ENCODE results near the gene STAG1. TPM values are rescaled to one million over a fixed set of nuclear protein-coding genes. Genes with fewer than 3 reads are reported as not detected.

The STAG1 gene
- total and polyA plus RNA-seq, 9 of the 15 experiments (the other 6 are each of a cell fraction or from before 2014, with no cell fraction given): 2.7 to 17.7 (median 8.8) TPM

DNA sequence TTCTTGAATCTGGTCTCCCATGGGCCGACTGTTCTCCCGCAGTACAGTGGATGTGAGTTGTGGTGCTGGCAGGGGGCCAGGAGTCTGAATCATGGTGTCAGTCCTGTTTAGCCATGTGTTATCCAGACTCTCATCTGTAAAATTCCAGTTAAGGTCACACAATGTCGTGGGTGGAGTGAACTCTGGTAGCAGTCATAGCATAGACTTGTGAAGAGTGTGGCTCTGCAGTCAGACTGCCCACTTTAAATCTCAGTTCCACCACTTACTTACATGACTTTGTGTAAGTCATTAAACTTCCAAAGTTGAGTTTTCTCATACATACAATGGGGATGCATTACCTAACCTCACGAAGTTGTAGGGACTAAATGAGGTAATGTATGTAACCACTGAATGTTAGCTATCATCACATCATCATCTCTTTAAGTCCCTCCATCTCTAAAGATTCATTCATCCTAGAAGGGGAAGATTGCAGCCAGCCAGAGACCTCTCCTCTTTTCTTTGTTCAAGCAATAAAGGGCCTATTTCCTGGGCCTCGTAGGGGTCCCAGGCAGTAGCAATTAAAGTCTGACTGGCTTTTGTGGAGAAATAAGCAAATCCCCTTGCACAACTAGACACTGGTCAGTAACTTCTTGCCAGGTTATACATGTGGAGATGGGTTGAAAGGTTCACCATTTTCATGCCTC, 408.2 kb downstream of the STAG1 start (continued):
- TF ChIP-seq, protein P1, sequence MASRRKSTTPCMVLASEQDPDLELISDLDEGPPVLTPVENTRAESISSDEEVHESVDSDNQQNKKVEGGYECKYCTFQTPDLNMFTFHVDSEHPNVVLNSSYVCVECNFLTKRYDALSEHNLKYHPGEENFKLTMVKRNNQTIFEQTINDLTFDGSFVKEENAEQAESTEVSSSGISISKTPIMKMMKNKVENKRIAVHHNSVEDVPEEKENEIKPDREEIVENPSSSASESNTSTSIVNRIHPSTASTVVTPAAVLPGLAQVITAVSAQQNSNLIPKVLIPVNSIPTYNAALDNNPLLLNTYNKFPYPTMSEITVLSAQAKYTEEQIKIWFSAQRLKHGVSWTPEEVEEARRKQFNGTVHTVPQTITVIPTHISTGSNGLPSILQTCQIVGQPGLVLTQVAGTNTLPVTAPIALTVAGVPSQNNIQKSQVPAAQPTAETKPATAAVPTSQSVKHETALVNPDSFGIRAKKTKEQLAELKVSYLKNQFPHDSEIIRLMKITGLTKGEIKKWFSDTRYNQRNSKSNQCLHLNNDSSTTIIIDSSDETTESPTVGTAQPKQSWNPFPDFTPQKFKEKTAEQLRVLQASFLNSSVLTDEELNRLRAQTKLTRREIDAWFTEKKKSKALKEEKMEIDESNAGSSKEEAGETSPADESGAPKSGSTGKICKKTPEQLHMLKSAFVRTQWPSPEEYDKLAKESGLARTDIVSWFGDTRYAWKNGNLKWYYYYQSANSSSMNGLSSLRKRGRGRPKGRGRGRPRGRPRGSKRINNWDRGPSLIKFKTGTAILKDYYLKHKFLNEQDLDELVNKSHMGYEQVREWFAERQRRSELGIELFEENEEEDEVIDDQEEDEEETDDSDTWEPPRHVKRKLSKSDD (conservative IDR thresholded peaks at IDR 0.05; ENCODE audit: low read length): no peak
- TF ChIP-seq RBM25 (IDR thresholded peaks at IDR 0.05; ENCODE audit: low read depth, low read length, severe bottlenecking) (no peak), SUPT5H (IDR thresholded peaks at IDR 0.05) (no peak), ZNF780A (CRISPR knock-in tag; IDR thresholded peaks at IDR 0.05) (no peak), PHTF2 (CRISPR knock-in tag; IDR thresholded peaks at IDR 0.05) (no peak), ZNF436 (CRISPR knock-in tag; IDR thresholded peaks at IDR 0.05) (no peak), SIRT6 (IDR thresholded peaks at IDR 0.05; ENCODE audit: low read depth, low read length) (no peak), PHB (CRISPR knock-in tag; IDR thresholded peaks at IDR 0.05) (no peak), KLF6 (CRISPR knock-in tag; IDR thresholded peaks at IDR 0.05; ENCODE audit: borderline replicate concordance) (peak; percentile 53; the same call in 1 of the 2 replicates), EP300 (IDR thresholded peaks at IDR 0.05; ENCODE audit: low read length) (peak; percentile 46; the same call in 1 of the 2 replicates), DNMT1 (IDR thresholded peaks at IDR 0.05) (no peak), ATF1 (CRISPR knock-in tag; IDR thresholded peaks at IDR 0.05) (no peak), ATF1 (tag; IDR thresholded peaks at IDR 0.05) (peak; percentile 44; the same call in 1 of the 2 replicates), TAF1 (IDR thresholded peaks at IDR 0.05; ENCODE audit: control insufficient read depth, extremely low read depth, insufficient read depth, low read length, severe bottlenecking) (no peak), ZNF232 (CRISPR knock-in tag; IDR thresholded peaks at IDR 0.05) (no peak), TAL1 (IDR thresholded peaks at IDR 0.05) (no peak), SAFB (IDR thresholded peaks at IDR 0.05; ENCODE audit: borderline replicate concordance, low read depth, low read length) (no peak), ZNF311 (CRISPR knock-in tag; IDR thresholded peaks at IDR 0.05) (no peak), NBN (IDR thresholded peaks at IDR 0.05; ENCODE audit: low read depth) (no peak), KLF1 (tag; IDR thresholded peaks at IDR 0.05) (no peak)
- TF ChIP-seq, protein P2, sequence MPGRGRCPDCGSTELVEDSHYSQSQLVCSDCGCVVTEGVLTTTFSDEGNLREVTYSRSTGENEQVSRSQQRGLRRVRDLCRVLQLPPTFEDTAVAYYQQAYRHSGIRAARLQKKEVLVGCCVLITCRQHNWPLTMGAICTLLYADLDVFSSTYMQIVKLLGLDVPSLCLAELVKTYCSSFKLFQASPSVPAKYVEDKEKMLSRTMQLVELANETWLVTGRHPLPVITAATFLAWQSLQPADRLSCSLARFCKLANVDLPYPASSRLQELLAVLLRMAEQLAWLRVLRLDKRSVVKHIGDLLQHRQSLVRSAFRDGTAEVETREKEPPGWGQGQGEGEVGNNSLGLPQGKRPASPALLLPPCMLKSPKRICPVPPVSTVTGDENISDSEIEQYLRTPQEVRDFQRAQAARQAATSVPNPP (IDR thresholded peaks at IDR 0.05; ENCODE audit: borderline replicate concordance, insufficient read depth, insufficient read length): no peak
- TF ChIP-seq, protein P3, sequence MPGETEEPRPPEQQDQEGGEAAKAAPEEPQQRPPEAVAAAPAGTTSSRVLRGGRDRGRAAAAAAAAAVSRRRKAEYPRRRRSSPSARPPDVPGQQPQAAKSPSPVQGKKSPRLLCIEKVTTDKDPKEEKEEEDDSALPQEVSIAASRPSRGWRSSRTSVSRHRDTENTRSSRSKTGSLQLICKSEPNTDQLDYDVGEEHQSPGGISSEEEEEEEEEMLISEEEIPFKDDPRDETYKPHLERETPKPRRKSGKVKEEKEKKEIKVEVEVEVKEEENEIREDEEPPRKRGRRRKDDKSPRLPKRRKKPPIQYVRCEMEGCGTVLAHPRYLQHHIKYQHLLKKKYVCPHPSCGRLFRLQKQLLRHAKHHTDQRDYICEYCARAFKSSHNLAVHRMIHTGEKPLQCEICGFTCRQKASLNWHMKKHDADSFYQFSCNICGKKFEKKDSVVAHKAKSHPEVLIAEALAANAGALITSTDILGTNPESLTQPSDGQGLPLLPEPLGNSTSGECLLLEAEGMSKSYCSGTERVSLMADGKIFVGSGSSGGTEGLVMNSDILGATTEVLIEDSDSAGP (CRISPR knock-in tag; IDR thresholded peaks at IDR 0.05): no peak
- TF ChIP-seq, protein P4, sequence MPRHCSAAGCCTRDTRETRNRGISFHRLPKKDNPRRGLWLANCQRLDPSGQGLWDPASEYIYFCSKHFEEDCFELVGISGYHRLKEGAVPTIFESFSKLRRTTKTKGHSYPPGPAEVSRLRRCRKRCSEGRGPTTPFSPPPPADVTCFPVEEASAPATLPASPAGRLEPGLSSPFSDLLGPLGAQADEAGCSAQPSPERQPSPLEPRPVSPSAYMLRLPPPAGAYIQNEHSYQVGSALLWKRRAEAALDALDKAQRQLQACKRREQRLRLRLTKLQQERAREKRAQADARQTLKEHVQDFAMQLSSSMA (CRISPR knock-in tag; IDR thresholded peaks at IDR 0.05): no peak
- TF ChIP-seq, protein P5, sequence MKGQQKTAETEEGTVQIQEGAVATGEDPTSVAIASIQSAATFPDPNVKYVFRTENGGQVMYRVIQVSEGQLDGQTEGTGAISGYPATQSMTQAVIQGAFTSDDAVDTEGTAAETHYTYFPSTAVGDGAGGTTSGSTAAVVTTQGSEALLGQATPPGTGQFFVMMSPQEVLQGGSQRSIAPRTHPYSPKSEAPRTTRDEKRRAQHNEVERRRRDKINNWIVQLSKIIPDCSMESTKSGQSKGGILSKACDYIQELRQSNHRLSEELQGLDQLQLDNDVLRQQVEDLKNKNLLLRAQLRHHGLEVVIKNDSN (CRISPR knock-in tag; IDR thresholded peaks at IDR 0.05): no peak

All from K562 (cell line).